GM12878 (cell line): Measurements from ENCODE around the gene ZNF891. TPM values are rescaled to one million over a fixed set of nuclear protein-coding genes. Genes with fewer than 3 reads are reported as not detected.

Experiments used
- ATF3 ChIP-seq: IDR thresholded peaks from 2 replicates; pipeline ENCODE4 v1.6.1; 2011; ENCODE audit warnings: low read depth, mild to moderate bottlenecking, low read length, moderate library complexity, borderline replicate concordance; ENCODE audit errors: extremely low read depth
- CUX1 ChIP-seq: IDR thresholded peaks from 2 replicates; pipeline ENCODE4 v1.6.1; 2012; ENCODE audit warnings: improper control_type of control experiment, low read depth, low read length; ENCODE audit not compliant: insufficient replicate concordance
- ESRRA ChIP-seq: IDR thresholded peaks from 2 replicates; pipeline ENCODE4 v1.6.1; 2012; ENCODE audit warnings: mild to moderate bottlenecking, low read length, improper control_type of control experiment
- FOXK2 ChIP-seq: fragments of 450-650 bp; IDR thresholded peaks from 2 replicates; pipeline ENCODE4 v1.6.1; 2017; ENCODE audit warnings: mild to moderate bottlenecking, moderate library complexity
- HDAC2 ChIP-seq: fragments of 200-600 bp; sonication (generic); IDR thresholded peaks from 2 replicates; pipeline ENCODE4 v1.6.1; 2017
- IRF4 ChIP-seq: IDR thresholded peaks from 2 replicates; pipeline ENCODE4 v1.6.1; 2011; ENCODE audit warnings: low read depth, low read length
- MYB ChIP-seq: fragments of 150-350 bp; IDR thresholded peaks from 2 replicates; pipeline ENCODE4 v1.6.1; 2014; ENCODE audit warnings: mild to moderate bottlenecking, low read depth, low read length, borderline replicate concordance
- NBN ChIP-seq: fragments of 450-650 bp; IDR thresholded peaks from 2 replicates; pipeline ENCODE4 v1.6.1; 2016
- PML ChIP-seq: IDR thresholded peaks from 2 replicates; pipeline ENCODE4 v1.6.1; 2012; ENCODE audit warnings: low read length, inconsistent platforms
- PRDM15 ChIP-seq: fragments of 450-650 bp; formaldehyde crosslinking; IDR thresholded peaks from 2 replicates; pipeline ENCODE4 v1.4.0; 2020; ENCODE audit warnings: mild to moderate bottlenecking, moderate library complexity
- SMAD1 ChIP-seq: fragments of 450-650 bp; IDR thresholded peaks from 2 replicates; pipeline ENCODE4 v1.6.1; 2018; ENCODE audit warnings: mild to moderate bottlenecking, low read depth; ENCODE audit not compliant: partially characterized antibody
- SMC3 ChIP-seq: IDR thresholded peaks from 2 replicates; pipeline ENCODE4 v1.6.1; 2011; ENCODE audit warnings: low read length, improper control_type of control experiment, borderline replicate concordance
- SRF ChIP-seq, 2 experiments: IDR thresholded peaks; 2 replicates each; pipeline ENCODE4 v1.6.1; 2011; ENCODE audit warnings: low read depth in 2 of 2, low read length in 2 of 2, mild to moderate bottlenecking in 1 of 2, moderate library complexity in 1 of 2
- TARDBP ChIP-seq: IDR thresholded peaks from 2 replicates; pipeline ENCODE4 v1.6.1; 2016; ENCODE audit warnings: borderline replicate concordance
- ZBTB33 ChIP-seq: fragments of 450-650 bp; IDR thresholded peaks from 2 replicates; pipeline ENCODE4 v1.6.1; 2017; ENCODE audit warnings: mild to moderate bottlenecking
- ZNF384 ChIP-seq: IDR thresholded peaks from 2 replicates; pipeline ENCODE4 v1.6.1; 2012; ENCODE audit warnings: low read depth, mild to moderate bottlenecking, low read length, improper control_type of control experiment, borderline replicate concordance
- ZZZ3 ChIP-seq: IDR thresholded peaks from 2 replicates; pipeline ENCODE4 v1.6.1; 2011; ENCODE audit warnings: low read depth; ENCODE audit not compliant: control insufficient read depth, insufficient read length
- polyA plus RNA-seq, 11 experiments: library from polyadenylated mRNA; depleted of rRNA in 4 of 11; unstranded in 6 of 11; stranded (reverse) in 5 of 11; fragments of >200 nt; fragmentation: Nextera tagmentation in 4 of 11; fragmentation: Illumina TruSeq in 1 of 11; extraction: Ambion mirVana in 4 of 11; extraction: Trizol in 1 of 11; gene quantifications; 1 replicate in 1 of 11; 2 replicates in 10 of 11; pipeline versions ENCODE4 v1.2.1 to v1.2.3, GENCODE V29; 2011 to 2016; ENCODE audit warnings: inconsistent platforms in 2 of 11, missing spikeins in 2 of 11, low read depth in 1 of 11
- total RNA-seq, 4 experiments: library from RNA; depleted of rRNA in 3 of 4; stranded (reverse); fragments of >200 nt in 3 of 4; fragmentation: Illumina TruSeq in 1 of 4; extraction: Trizol in 1 of 4; gene quantifications; 2 replicates each; pipeline versions ENCODE4 v1.2.1 to v1.2.3, GENCODE V29; 2013 to 2021

ZNF891 gene
- total and polyA plus RNA-seq, 10 of the 15 experiments (the other 5 are each of a cell fraction or from before 2014, with no cell fraction given): 0.20 to 1.1 (median 0.69) TPM

- TF ChIP-seq CUX1: no peak
- TF ChIP-seq SMAD1: no peak
- no peak for TF ChIP-seq MYB
- no peak for TF ChIP-seq ZNF384
- TF ChIP-seq TARDBP: no peak
- no peak for TF ChIP-seq FOXK2
- TF ChIP-seq IRF4: no peak
- no peak for TF ChIP-seq ZBTB33
- TF ChIP-seq ESRRA: no peak
- TF ChIP-seq HDAC2: no peak
- TF ChIP-seq PML: peak; percentile 55; the same call in 1 of the 2 replicates
- no peak for TF ChIP-seq NBN
- TF ChIP-seq ZZZ3: no peak
- TF ChIP-seq ATF3: no peak
- TF ChIP-seq SMC3: no peak
- no peak for TF ChIP-seq PRDM15 (CRISPR knock-in tag)
- no peak for TF ChIP-seq SRF (IDR thresholded peaks at IDR 0.05; ENCODE audit: low read depth in 2 of 2, low read length in 2 of 2)
Observed at GRCh38 chr12:133058203-133059113, 71.6 kb downstream of the ZNF891 start (continued).
